ENCODE measurements around the gene TMEM121B. TPM values are rescaled to one million over a fixed set of nuclear protein-coding genes. Genes with fewer than 3 reads are reported as not detected.

The TMEM121B gene
- total RNA-seq, 1 donor from 2014 or later, result 44.1 TPM

DNA sequence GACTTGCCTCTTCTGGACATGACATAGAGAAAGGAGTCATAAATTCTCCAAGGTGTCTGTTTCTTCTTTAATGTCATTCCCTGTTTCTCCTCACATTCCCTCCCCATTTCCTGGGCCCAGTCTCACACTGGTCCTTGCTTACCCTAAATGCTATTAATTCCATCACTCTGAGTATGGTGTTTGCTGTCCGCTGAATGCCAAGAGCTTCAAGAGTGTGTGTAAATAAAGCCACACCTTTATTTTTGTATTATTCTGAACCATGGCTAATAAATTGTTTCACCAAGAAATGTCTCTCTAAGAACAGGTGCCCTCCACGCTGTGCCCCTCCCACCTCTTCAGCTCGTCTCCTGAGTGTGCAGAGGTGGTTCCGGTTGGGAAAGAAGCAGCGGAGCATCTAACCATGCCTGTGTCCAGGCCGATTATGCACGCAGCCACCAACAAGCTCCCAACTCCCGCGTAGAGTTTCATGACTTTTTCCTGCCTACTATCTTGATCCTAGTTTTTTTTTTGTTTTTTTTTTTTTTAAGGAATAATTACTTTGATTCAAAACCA lies 8.6 kb downstream of the TMEM121B start:
- Mint-ChIP-seq H3K4me3 (ENCODE audit: unreplicated experiment) (no peak overlapping the region), H3K27ac (ENCODE audit: unreplicated experiment) (peak overlapping the region; percentile 29), H3K9me3 (ENCODE audit: unreplicated experiment) (peaks cover 5% of the 10 kb centered on the region), H3K27me3 (ENCODE audit: unreplicated experiment) (peaks cover 9% of the 10 kb centered on the region), H3K4me1 (ENCODE audit: low read depth, unreplicated experiment) (peaks cover 13% of the 10 kb centered on the region), H3K36me3 (ENCODE audit: unreplicated experiment) (no peaks in the 10 kb centered on the region)
- no peak for DNase-seq
- TF ChIP-seq, protein P1, sequence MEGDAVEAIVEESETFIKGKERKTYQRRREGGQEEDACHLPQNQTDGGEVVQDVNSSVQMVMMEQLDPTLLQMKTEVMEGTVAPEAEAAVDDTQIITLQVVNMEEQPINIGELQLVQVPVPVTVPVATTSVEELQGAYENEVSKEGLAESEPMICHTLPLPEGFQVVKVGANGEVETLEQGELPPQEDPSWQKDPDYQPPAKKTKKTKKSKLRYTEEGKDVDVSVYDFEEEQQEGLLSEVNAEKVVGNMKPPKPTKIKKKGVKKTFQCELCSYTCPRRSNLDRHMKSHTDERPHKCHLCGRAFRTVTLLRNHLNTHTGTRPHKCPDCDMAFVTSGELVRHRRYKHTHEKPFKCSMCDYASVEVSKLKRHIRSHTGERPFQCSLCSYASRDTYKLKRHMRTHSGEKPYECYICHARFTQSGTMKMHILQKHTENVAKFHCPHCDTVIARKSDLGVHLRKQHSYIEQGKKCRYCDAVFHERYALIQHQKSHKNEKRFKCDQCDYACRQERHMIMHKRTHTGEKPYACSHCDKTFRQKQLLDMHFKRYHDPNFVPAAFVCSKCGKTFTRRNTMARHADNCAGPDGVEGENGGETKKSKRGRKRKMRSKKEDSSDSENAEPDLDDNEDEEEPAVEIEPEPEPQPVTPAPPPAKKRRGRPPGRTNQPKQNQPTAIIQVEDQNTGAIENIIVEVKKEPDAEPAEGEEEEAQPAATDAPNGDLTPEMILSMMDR (IDR thresholded peaks at IDR 0.05; ENCODE audit: partially characterized antibody, unreplicated experiment), result no peak

DNA sequence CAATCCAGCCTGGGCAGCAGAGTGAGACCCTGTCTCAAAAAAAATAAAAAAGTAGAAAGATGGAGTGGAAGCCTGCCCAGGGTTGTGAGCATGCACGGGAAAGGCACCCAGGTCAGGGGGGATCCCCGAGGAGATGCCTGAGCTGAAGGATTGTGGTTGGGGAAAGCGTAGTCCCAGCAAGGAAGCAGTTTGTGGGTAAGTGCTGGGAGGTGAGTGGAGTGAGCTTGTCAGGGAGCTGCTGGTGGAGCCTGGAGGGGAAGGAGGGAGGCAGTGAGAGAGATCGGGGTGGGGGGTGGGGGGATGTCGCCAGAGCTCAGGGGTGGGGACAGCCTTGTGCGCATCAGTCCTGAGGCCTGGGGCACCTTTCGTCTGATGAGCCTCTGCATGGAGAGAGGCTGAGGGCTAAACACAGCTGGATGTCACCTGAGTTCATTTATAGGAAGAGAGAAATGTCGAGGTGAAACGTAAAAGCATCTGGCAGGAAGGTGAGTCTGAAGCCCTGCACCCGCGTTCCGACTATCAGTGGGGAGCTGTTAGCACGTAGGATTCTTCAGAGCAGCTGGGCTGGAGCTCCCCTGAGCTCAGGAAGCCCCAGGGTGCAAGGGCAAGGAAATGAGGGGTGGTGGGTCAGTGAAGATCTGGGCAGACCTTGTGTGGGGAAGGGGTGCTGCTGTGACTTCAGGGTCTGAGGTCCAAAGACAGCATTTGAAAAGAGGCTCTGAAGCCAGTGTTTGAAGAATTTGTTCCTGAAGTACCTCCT lies 10.2 kb downstream of the TMEM121B start:
- H3K9me3 Mint-ChIP-seq (ENCODE audit: unreplicated experiment), result peaks cover 3% of the 10 kb centered on the region
- H3K27ac Mint-ChIP-seq (ENCODE audit: unreplicated experiment), result no peak overlapping the region
- no peaks in the 10 kb centered on the region for H3K36me3 Mint-ChIP-seq (ENCODE audit: unreplicated experiment)
- DNase-seq, result no peak
- peaks cover 5% of the 10 kb centered on the region for H3K4me1 Mint-ChIP-seq (ENCODE audit: low read depth, unreplicated experiment)
- H3K4me3 Mint-ChIP-seq (ENCODE audit: unreplicated experiment), result no peak overlapping the region
- peaks cover 9% of the 10 kb centered on the region for H3K27me3 Mint-ChIP-seq (ENCODE audit: unreplicated experiment)
- TF ChIP-seq, protein P1 (IDR thresholded peaks at IDR 0.05; ENCODE audit: partially characterized antibody, unreplicated experiment), result no peak

DNA sequence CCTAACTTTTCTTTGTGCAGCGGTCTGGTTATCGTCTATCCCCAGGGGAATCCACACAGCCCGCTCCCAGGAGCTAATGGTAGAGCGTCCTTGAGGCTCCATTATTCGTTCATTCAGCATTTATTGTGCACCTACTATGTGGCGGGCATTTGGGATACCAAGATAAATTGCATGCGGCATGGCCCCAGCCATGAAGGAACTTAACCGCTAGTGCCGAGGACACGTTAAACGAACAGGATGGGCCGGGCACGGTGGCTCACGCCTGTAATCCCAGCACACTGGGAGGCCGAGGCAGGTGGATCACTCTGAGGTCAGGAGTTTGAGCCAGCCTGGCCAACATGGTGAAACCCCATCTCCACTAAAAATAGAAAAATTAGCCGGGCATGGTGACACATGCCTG lies 11.2 kb downstream of the TMEM121B start:
- Mint-ChIP-seq H3K36me3 (ENCODE audit: unreplicated experiment) (no peaks in the 10 kb centered on the region), H3K4me3 (ENCODE audit: unreplicated experiment) (no peak overlapping the region), H3K4me1 (ENCODE audit: low read depth, unreplicated experiment) (peaks cover 5% of the 10 kb centered on the region), H3K27ac (ENCODE audit: unreplicated experiment) (no peak overlapping the region), H3K9me3 (ENCODE audit: unreplicated experiment) (peaks cover 3% of the 10 kb centered on the region), H3K27me3 (ENCODE audit: unreplicated experiment) (peaks cover 6% of the 10 kb centered on the region)
- TF ChIP-seq, protein P1 (IDR thresholded peaks at IDR 0.05; ENCODE audit: partially characterized antibody, unreplicated experiment), result no peak
- DNase-seq, result no peak

DNA sequence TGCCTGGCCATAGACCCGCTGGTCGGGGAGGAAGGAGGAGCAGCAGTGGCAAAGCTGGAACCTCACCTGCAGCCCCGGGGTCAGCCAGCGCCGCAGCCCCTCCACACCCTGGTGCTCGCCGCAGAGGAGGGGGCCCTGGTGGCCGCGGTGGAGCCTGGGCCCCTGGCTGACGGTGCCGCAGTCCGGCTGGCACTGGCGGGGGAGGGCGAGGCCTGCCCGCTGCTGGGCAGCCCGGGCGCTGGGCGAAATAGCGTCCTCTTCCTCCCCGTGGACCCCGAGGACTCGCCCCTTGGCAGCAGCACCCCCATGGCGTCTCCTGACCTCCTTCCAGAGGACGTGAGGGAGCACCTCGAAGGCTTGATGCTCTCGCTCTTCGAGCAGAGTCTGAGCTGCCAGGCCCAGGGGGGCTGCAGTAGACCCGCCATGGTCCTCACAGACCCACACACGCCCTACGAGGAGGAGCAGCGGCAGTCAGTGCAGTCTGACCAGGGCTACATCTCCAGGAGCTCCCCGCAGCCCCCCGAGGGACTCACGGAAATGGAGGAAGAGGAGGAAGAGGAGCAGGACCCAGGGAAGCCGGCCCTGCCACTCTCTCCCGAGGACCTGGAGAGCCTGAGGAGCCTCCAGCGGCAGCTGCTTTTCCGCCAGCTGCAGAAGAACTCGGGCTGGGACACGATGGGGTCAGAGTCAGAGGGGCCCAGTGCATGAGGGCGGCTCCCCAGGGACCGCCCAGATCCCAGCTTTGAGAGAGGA lies 11.9 kb downstream of the TMEM121B start:
- H3K9me3 Mint-ChIP-seq (ENCODE audit: unreplicated experiment), result peaks cover 2% of the 10 kb centered on the region
- TF ChIP-seq, protein P1 (IDR thresholded peaks at IDR 0.05; ENCODE audit: partially characterized antibody, unreplicated experiment), result no peak
- H3K36me3 Mint-ChIP-seq (ENCODE audit: unreplicated experiment), result no peaks in the 10 kb centered on the region
- H3K4me3 Mint-ChIP-seq (ENCODE audit: unreplicated experiment), result no peak overlapping the region
- H3K4me1 Mint-ChIP-seq (ENCODE audit: low read depth, unreplicated experiment), result peaks cover 5% of the 10 kb centered on the region
- no peak overlapping the region for H3K27ac Mint-ChIP-seq (ENCODE audit: unreplicated experiment)
- H3K27me3 Mint-ChIP-seq (ENCODE audit: unreplicated experiment), result peaks cover 6% of the 10 kb centered on the region
- DNase-seq, result no peak

All from glutamatergic neuron (in vitro differentiated cells).